B cell (primary cell): ENCODE data around the gene DRD1. TPM values are rescaled to one million over a fixed set of nuclear protein-coding genes. Genes with fewer than 3 reads are reported as not detected.

Experiments used
- ATAC-seq: fragments of 200-7000 bp; cut with Tn5 transposase; one replicate; pipeline ENCODE4 v1.10.0; 2021; ENCODE audit warnings: low read depth, mild to moderate bottlenecking, moderate number of reproducible peaks, moderate library complexity
- CTCF ChIA-PET: fragments of 350-600 bp; sonication (Branson Sonifier 250); formaldehyde crosslinking; loops from one replicate; lab custom pipeline; 2021; ENCODE audit warnings: antibody characterized with exemption, inconsistent platforms; lab: Charles Lee
- POLR2A ChIA-PET: fragments of 350-600 bp; sonication (Branson Sonifier 250); formaldehyde crosslinking; loops from one replicate; lab custom pipeline; 2021; ENCODE audit warnings: antibody characterized with exemption; lab: Charles Lee
- DNase-seq: peaks from one replicate; pipeline ENCODE4 v3.0.0; 2013
- H2AFZ ChIP-seq: 2 replicates; pipeline ENCODE4 v1.6.1; 2012; ENCODE audit warnings: mild to moderate bottlenecking, low read depth, low read length; ENCODE audit not compliant: insufficient read depth, poor library complexity, severe bottlenecking
- H3K27ac ChIP-seq, 2 donors: 1 replicate in 1 of 2; 2 replicates in 1 of 2; pipeline ENCODE4 v1.5.1; 2012 to 2013; ENCODE audit warnings: low read length in 2 of 2, mild to moderate bottlenecking in 2 of 2, moderate library complexity in 1 of 2
- H3K27me3 ChIP-seq, 4 experiments: fragments of 200-600 bp in 1 of 4; sonication (generic) in 1 of 4; replicated peaks in 1 of 4; 1 replicate in 2 of 4; 2 replicates in 2 of 4; pipeline versions ENCODE4 v1.6.1 to v1.7.0; 2013 to 2016; ENCODE audit warnings: low read length in 3 of 4, mild to moderate bottlenecking in 2 of 4, mixed read lengths in 1 of 4, moderate library complexity in 1 of 4; ENCODE audit not compliant: insufficient read depth in 4 of 4, control insufficient read depth in 3 of 4; ENCODE audit errors: control extremely low read depth in 1 of 4
- H3K36me3 ChIP-seq, 2 experiments: replicated peaks in 1 of 2; 1 replicate in 1 of 2; 2 replicates in 1 of 2; pipeline versions ENCODE4 v1.6.1 to v1.7.1; 2013; ENCODE audit warnings: low read length in 1 of 2; ENCODE audit not compliant: insufficient read depth in 2 of 2, control insufficient read depth in 1 of 2; ENCODE audit errors: control extremely low read depth in 1 of 2, extremely low read depth in 1 of 2
- H3K4me1 ChIP-seq, 2 donors: fragments of 200-600 bp in 1 of 2; sonication (generic) in 1 of 2; 1 replicate in 1 of 2; 2 replicates in 1 of 2; pipeline versions ENCODE4 v1.5.1 to v1.6.1; 2013 to 2017; ENCODE audit warnings: low read length in 2 of 2; ENCODE audit not compliant: control insufficient read depth in 2 of 2, insufficient read depth in 2 of 2
- H3K4me2 ChIP-seq: replicated peaks from 2 replicates; pipeline ENCODE3; 2012; ENCODE audit warnings: mild to moderate bottlenecking, low read depth, low read length; ENCODE audit not compliant: poor library complexity, severe bottlenecking
- H3K4me3 ChIP-seq, 5 experiments: fragments of 200-600 bp in 1 of 5; sonication (generic) in 1 of 5; 1 replicate in 3 of 5; 2 replicates in 2 of 5; pipeline versions ENCODE4 v1.5.1 to v1.7.0; 2011 to 2016; ENCODE audit warnings: low read length in 4 of 5, mild to moderate bottlenecking in 4 of 5, low read depth in 2 of 5, control low read depth in 1 of 5, moderate library complexity in 1 of 5; ENCODE audit not compliant: insufficient read depth in 1 of 5; ENCODE audit errors: control extremely low read depth in 1 of 5, extremely low read depth in 1 of 5
- H3K79me2 ChIP-seq: fragments of 200-600 bp; sonication (generic); one replicate; pipeline ENCODE4 v1.6.0; 2016; ENCODE audit warnings: low read length; ENCODE audit not compliant: control insufficient read depth, insufficient read depth
- H3K9ac ChIP-seq: fragments of 200-600 bp; sonication (generic); 2 replicates; pipeline ENCODE4 v1.6.1; 2017; ENCODE audit warnings: mild to moderate bottlenecking, low read length, moderate library complexity
- H3K9me3 ChIP-seq, 3 donors: one replicate each; pipeline versions ENCODE4 v1.6.1 to v1.7.1; 2013; ENCODE audit warnings: low read length in 2 of 3; ENCODE audit not compliant: control insufficient read depth in 2 of 3, insufficient read depth in 1 of 3; ENCODE audit errors: control extremely low read depth in 1 of 3
- H4K20me1 ChIP-seq: 2 replicates; pipeline ENCODE4 v1.6.0; 2012; ENCODE audit warnings: mild to moderate bottlenecking, low read length; ENCODE audit not compliant: insufficient read depth, control insufficient read depth, poor library complexity, severe bottlenecking
- H3K27ac Mint-ChIP-seq: one replicate; pipeline ENCODE4 v1.8.0; 2021; ENCODE audit warnings: mixed read lengths
- H3K27me3 Mint-ChIP-seq: one replicate; pipeline ENCODE4 v1.8.0; 2021; ENCODE audit warnings: mixed read lengths
- H3K4me1 Mint-ChIP-seq: one replicate; pipeline ENCODE4 v1.8.0; 2021; ENCODE audit warnings: mixed read lengths
- H3K4me3 Mint-ChIP-seq: one replicate; pipeline ENCODE4 v1.8.0; 2021; ENCODE audit warnings: mixed read lengths
- H3K9me3 Mint-ChIP-seq: one replicate; pipeline ENCODE4 v1.8.0; 2022; ENCODE audit warnings: mixed read lengths; ENCODE audit not compliant: insufficient read depth
- CTCF ChIP-seq: fragments of 200-600 bp; IDR thresholded peaks from one replicate; pipeline ENCODE4 v1.8.0; 2022; ENCODE audit warnings: antibody characterized with exemption, mild to moderate bottlenecking
- EZH2 ChIP-seq: IDR thresholded peaks from 2 replicates; pipeline ENCODE4 v1.6.1; 2012; ENCODE audit warnings: borderline replicate concordance, low read depth, mild to moderate bottlenecking, moderate library complexity, low read length; ENCODE audit not compliant: insufficient read depth, poor library complexity, severe bottlenecking
- WGBS: methylation state at CpG from one replicate; pipeline ENCODE4 v1.1.5; 2013; ENCODE audit warnings: missing lambda C conversion rate; ENCODE audit not compliant: insufficient coverage; 5-methylcytosine and 5-hydroxymethylcytosine counted together
- intact Hi-C: fragments of 100-400 bp; cut with micrococcal nuclease; formaldehyde crosslinking; loops from one replicate; pipeline ENCODE4 v1.10.0; 2022
- polyA plus RNA-seq: library from polyadenylated mRNA; depleted of rRNA; stranded (reverse); fragments of >200 nt; gene quantifications from 2 replicates; pipeline ENCODE4 v1.2.3, GENCODE V29; 2012
- total RNA-seq, 2 donors: library from RNA; stranded (reverse); fragments of 120-200 nt in 1 of 2; gene quantifications; 1 replicate in 1 of 2; 2 replicates in 1 of 2; pipeline versions ENCODE4 v1.2.3 to v1.2.4, GENCODE V29; 2013 to 2022

Gene DRD1
- total and polyA plus RNA-seq, 2 donors (not counting 1 experiment from before 2014, with no cell fraction given) = not detected

DNA sequence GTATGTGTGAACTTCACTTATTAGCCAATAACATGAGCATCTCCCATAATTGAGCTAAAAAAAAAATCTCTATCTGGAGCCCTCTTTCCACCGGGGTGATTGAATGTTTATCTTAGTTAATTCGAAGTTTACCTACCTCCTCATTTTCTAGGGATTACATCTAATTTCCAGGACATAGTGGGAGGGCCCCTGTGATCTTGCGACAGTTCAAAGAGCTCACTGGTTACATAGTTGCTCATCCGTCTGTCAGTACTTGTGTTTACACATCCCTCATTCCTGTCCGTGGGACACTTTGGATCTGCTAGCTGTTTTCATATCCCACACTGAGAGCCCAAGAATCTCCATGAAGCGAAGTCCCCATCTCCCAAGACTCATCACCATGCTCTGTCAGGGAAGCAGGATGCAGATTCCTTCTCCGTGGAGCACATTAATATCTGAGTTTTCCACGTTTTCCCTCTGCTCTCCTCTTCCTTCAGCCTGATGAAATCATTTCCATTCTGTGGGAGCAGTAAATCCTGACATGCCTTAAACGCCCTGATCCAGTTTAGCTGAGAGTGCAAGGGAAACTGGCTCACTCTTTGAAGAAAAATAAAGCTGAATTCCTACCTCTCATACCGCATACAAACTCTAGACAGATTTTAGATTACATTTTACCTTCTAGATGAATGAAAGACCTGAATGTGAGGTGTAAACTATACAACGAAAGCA, 24.2 kb upstream of the DRD1 start:
- Mint-ChIP-seq H3K9me3 (no peaks in the 10 kb centered on the region), H3K27me3 (peaks cover 21% of the 10 kb centered on the region), H3K4me3 (no peak overlapping the region), H3K27ac (no peak overlapping the region), H3K4me1 (peaks cover 5% of the 10 kb centered on the region)
- Histone ChIP-seq H3K9me3 (no peaks in the 10 kb centered on the region), H3K27ac (no peak overlapping the region), H3K9ac (no peak overlapping the region), H3K4me3 (no peak overlapping the region), H4K20me1 (no peaks in the 10 kb centered on the region), H2AFZ (no peak overlapping the region), H3K27me3 (peaks cover 0 to 6% (median 2%) of the 10 kb centered on the region in 4 experiments), H3K4me1 (peaks cover 0 to 3% of the 10 kb centered on the region in 2 donors), H3K4me2 (no peak overlapping the region), H3K36me3 (no peaks in the 10 kb centered on the region), H3K79me2 (no peaks in the 10 kb centered on the region)
- intact Hi-C loops = no loop called here
- TF ChIP-seq EZH2 (no peak), CTCF (no peak)
- ChIA-PET CTCF (no interaction called here), POLR2A (no interaction called here)
- DNase-seq (no peak), ATAC-seq (no peak)
- WGBS = 63% methylated on average over 4 of the region's 11 CpGs

- no peak overlapping the region for H3K4me2 ChIP-seq
- H3K36me3 ChIP-seq = no peaks in the 10 kb centered on the region
- peaks cover 0 to 6% (median 1%) of the 10 kb centered on the region in 4 experiments for H3K27me3 ChIP-seq
- H3K9me3 ChIP-seq = peaks cover 0 to 5% (median 0%) of the 10 kb centered on the region in 3 donors
- no peak overlapping the region for H3K4me3 Mint-ChIP-seq
- ChIA-PET POLR2A (no interaction called here), CTCF (no interaction called here)
- H3K4me1 Mint-ChIP-seq = peaks cover 5% of the 10 kb centered on the region
- no peaks in the 10 kb centered on the region for H3K9me3 Mint-ChIP-seq
- no peak overlapping the region for H3K27ac ChIP-seq
- no peak overlapping the region for H3K9ac ChIP-seq
- no peaks in the 10 kb centered on the region for H3K79me2 ChIP-seq
- no peak overlapping the region for H3K27ac Mint-ChIP-seq
- no peak overlapping the region for H3K4me3 ChIP-seq
- H4K20me1 ChIP-seq = no peaks in the 10 kb centered on the region
- peaks cover 21% of the 10 kb centered on the region for H3K27me3 Mint-ChIP-seq
- 84% methylated on average over 4 of the region's 5 CpGs for WGBS
- no peak for ATAC-seq
- TF ChIP-seq CTCF (no peak), EZH2 (no peak)
- no peak overlapping the region for H2AFZ ChIP-seq
- intact Hi-C loops = no loop called here
- DNase-seq = no peak
- peaks cover 0 to 3% of the 10 kb centered on the region in 2 donors for H3K4me1 ChIP-seq
These were observed 22.8 kb upstream of the DRD1 start for GRCh38 chr5:175466700-175467318.
